ENCODE measurements around the gene VAMP2.
A peak's percentile ranks its signal among the peaks of the same experiment; 100 is the strongest.

Gene VAMP2

GRCh38 chr17:8192070-8192815 lies 29.5 kb upstream of the VAMP2 start:
- peak overlapping the region; percentile 41 for H3K4me3 ChIP-seq (ENCODE audit: control insufficient read depth, low read depth, low read length)
- TF ChIP-seq, protein P1, sequence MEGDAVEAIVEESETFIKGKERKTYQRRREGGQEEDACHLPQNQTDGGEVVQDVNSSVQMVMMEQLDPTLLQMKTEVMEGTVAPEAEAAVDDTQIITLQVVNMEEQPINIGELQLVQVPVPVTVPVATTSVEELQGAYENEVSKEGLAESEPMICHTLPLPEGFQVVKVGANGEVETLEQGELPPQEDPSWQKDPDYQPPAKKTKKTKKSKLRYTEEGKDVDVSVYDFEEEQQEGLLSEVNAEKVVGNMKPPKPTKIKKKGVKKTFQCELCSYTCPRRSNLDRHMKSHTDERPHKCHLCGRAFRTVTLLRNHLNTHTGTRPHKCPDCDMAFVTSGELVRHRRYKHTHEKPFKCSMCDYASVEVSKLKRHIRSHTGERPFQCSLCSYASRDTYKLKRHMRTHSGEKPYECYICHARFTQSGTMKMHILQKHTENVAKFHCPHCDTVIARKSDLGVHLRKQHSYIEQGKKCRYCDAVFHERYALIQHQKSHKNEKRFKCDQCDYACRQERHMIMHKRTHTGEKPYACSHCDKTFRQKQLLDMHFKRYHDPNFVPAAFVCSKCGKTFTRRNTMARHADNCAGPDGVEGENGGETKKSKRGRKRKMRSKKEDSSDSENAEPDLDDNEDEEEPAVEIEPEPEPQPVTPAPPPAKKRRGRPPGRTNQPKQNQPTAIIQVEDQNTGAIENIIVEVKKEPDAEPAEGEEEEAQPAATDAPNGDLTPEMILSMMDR (conservative IDR thresholded peaks at IDR 0.05; ENCODE audit: control insufficient read depth, insufficient read depth, low read depth, low read length): no peak
- peak; percentile 95 for DNase-seq (ENCODE audit: low read depth)

- TF ChIP-seq, protein P1 (conservative IDR thresholded peaks at IDR 0.05; ENCODE audit: control insufficient read depth, insufficient read depth, low read depth, low read length): no peak
- H3K4me3 ChIP-seq (ENCODE audit: control insufficient read depth, low read depth, low read length): peak overlapping the region; percentile 71
- DNase-seq (ENCODE audit: low read depth): no peak
These were observed 27.8 kb upstream of the VAMP2 start for GRCh38 chr17:8190506-8190905.

DNA sequence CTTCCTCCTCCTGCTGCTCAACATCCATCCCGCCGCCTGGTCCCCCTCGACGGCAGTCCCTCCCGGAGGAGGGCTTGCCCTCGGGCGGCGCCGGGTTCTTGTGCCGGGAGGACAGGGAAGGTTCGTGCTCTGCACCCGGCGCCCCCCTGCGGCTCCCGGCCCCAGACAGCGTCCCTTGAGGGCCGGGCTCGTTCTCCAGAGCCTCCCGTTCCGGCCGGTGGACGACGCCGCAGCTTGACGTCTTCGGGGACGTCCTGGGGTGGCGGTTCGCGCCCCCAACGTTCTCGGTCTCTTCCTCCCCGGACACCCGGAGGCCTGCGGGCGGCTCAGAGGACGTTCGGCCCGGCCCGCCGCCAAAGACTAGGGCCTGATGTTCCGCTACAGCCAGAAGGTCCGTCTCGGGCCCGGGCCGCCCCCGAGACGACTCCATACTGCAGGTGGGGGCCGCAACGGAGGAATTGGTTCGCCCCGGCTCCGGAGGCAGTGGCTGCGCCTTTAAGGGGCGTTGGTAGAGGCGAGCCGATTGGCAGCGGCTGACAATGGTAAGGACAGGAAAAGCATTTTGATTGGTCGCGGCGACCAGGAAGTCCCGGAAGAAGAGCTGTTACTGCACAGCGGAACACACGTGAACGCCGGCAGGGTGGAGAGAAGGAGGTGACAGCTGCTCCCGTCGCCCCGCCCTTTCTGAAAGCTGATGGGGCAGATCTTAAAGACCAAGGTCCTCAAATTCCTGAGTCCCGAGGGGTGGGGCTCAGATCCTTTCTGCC lies 27.1 kb upstream of the VAMP2 start, which contains the start of gene BORCS6:
Gene BORCS6, minus strand, starts transcription at position 470 of the 767 bp plus-strand sequence. Its CDS starts 40 bp downstream, at position 430.
- DNase-seq (ENCODE audit: low read depth): peak; percentile 98
- TF ChIP-seq, protein P1 (conservative IDR thresholded peaks at IDR 0.05; ENCODE audit: control insufficient read depth, insufficient read depth, low read depth, low read length): no peak
- peak within 1 kb of the TSS; percentile 71 for H3K4me3 ChIP-seq (ENCODE audit: control insufficient read depth, low read depth, low read length)

- H3K4me3 ChIP-seq (ENCODE audit: control insufficient read depth, low read depth, low read length): peak overlapping the region; percentile 71
- DNase-seq (ENCODE audit: low read depth): no peak
- TF ChIP-seq, protein P1 (conservative IDR thresholded peaks at IDR 0.05; ENCODE audit: control insufficient read depth, insufficient read depth, low read depth, low read length): no peak
These were observed 26.4 kb upstream of the VAMP2 start for GRCh38 chr17:8189041-8189710.

DNA sequence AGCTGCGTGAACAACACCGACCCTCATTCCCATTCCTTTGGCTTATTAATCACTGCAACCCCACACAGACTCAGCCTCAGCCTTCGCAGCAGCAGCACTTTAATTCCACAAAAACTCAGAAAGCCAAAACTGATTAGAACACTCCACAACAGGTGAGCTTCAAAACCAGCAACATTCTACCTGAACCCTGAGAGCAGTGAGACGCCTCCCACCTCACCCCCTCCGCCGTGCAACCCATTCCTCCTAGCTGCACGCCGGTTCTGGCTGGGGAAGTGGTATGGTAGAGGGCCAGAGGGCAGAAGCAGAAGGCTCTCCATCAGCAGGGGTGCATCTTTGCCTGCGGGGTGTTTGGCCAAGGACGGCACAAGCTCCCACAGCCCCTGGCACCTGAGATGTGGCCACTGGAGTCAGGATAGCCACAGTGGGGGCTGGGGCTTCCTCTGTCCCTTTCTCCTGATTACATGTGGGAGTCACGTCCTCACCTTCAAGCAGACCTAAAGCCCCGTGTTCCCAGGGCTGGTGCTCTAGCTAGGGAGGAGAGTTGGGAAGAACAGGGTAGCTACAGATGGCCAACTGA lies 25.6 kb upstream of the VAMP2 start:
- TF ChIP-seq, protein P1 (conservative IDR thresholded peaks at IDR 0.05; ENCODE audit: control insufficient read depth, insufficient read depth, low read depth, low read length): no peak
- DNase-seq (ENCODE audit: low read depth): no peak
- peak overlapping the region; percentile 71 for H3K4me3 ChIP-seq (ENCODE audit: control insufficient read depth, low read depth, low read length)

Data from fibroblast of mammary gland (primary cell).